K562 (cell line): Measurements from ENCODE around the gene DGKE. TPM values are rescaled to one million over a fixed set of nuclear protein-coding genes. Genes with fewer than 3 reads are reported as not detected.
A peak's percentile ranks its signal among the peaks of the same experiment; 100 is the strongest.

Experiments
- ERF ChIP-seq: fragments of 450-650 bp; formaldehyde crosslinking; IDR thresholded peaks from 2 replicates; pipeline ENCODE4 v1.4.0; 2020; ENCODE audit warnings: mild to moderate bottlenecking, mixed read lengths
- RAD51 ChIP-seq: fragments of 450-650 bp; IDR thresholded peaks from 2 replicates; pipeline ENCODE4 v1.7.1; 2016; ENCODE audit warnings: low read depth, mild to moderate bottlenecking, borderline replicate concordance
- ZNF253 ChIP-seq: fragments of 250-450 bp; sonication (Bioruptor Pico); conservative IDR thresholded peaks from 2 replicates; pipeline ENCODE4 v1.6.1; 2021; ENCODE audit warnings: mild to moderate bottlenecking
- polyA plus RNA-seq, 8 experiments: library from polyadenylated mRNA; depleted of rRNA in 4 of 8; stranded (reverse) in 5 of 8; unstranded in 3 of 8; fragments of >200 nt; fragmentation: Nextera tagmentation in 2 of 8; fragmentation: Illumina TruSeq in 1 of 8; extraction: Ambion mirVana in 2 of 8; extraction: Trizol in 1 of 8; gene quantifications; 2 replicates each; pipeline versions ENCODE4 v1.2.1 to v1.2.3, GENCODE V29; 2011 to 2014; ENCODE audit warnings: inconsistent platforms in 1 of 8, missing spikeins in 1 of 8
- total RNA-seq, 7 experiments: library from RNA; depleted of rRNA in 6 of 7; stranded (reverse); fragments of >200 nt in 6 of 7; fragmentation: Illumina TruSeq in 2 of 7; extraction: Trizol in 2 of 7; gene quantifications; 2 replicates each; pipeline versions ENCODE4 v1.2.1 to v1.2.3, GENCODE V29; 2011 to 2021; ENCODE audit warnings: low replicate concordance in 1 of 7
- TF ChIP-seq, protein P1 (sequence below): fragments of 250-450 bp; sonication (Bioruptor Pico); IDR thresholded peaks from 2 replicates; pipeline ENCODE4 v1.5.0; 2021
- TF ChIP-seq, protein P2 (sequence below), 2 experiments: fragments of 450-650 bp; IDR thresholded peaks; 2 replicates each; pipeline ENCODE4 v1.6.1; 2016
- TF ChIP-seq, protein P3 (sequence below): fragments of 450-650 bp; IDR thresholded peaks from 2 replicates; pipeline ENCODE4 v1.6.1; 2016; ENCODE audit warnings: mild to moderate bottlenecking, moderate library complexity
- TF ChIP-seq, protein P4 (sequence below), 2 experiments: IDR thresholded peaks; 2 replicates each; pipeline ENCODE4 v1.6.1; 2012; ENCODE audit warnings: improper control_type of control experiment in 2 of 2, low read depth in 2 of 2, low read length in 2 of 2, borderline replicate concordance in 1 of 2

DGKE gene
- total and polyA plus RNA-seq, 9 of the 15 experiments (the other 6 are each of a cell fraction or from before 2014, with no cell fraction given) = 1.3 to 9.9 (median 5.9) TPM

DNA sequence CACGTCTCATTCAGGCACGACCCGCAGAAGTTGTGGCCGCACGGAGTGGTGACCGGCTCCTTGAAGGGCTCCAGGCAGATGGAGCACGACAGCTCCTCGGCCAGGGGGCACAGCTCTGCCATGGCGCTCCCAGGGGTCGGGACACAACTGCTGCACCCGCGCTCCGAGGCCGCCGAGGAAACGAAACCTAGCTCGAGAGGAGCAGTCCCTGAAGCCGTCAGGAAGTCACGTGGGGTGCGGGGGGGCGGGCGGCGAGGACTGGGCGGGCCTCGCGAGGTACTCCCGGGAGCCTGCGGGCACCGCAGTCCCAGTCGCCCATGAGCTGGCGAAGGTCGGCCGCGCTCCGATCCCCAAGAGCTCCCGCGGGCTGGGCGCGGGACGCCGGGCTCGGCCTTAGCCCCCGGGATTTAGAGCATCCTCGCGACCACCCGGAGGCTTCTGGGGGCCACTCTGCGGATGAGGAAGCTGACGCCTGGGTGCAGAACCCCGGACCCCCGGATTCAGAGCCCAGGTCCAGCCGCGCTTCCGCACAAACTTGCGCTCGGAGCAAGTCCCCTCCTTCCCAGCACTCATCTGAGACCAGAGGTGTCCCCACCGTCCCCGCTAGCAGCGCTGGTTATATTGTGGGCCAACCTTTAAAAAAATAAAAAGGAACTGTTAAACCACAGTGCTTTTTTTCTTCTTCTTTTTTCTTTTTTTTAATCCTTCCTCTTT lies 80.1 kb downstream of the DGKE start, which contains the start of gene TRIM25 (continued):
- TF ChIP-seq, protein P1, sequence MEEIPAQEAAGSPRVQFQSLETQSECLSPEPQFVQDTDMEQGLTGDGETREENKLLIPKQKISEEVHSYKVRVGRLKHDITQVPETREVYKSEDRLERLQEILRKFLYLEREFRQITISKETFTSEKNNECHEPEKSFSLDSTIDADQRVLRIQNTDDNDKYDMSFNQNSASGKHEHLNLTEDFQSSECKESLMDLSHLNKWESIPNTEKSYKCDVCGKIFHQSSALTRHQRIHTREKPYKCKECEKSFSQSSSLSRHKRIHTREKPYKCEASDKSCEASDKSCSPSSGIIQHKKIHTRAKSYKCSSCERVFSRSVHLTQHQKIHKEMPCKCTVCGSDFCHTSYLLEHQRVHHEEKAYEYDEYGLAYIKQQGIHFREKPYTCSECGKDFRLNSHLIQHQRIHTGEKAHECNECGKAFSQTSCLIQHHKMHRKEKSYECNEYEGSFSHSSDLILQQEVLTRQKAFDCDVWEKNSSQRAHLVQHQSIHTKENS = no peak
- TF ChIP-seq, protein P2, sequence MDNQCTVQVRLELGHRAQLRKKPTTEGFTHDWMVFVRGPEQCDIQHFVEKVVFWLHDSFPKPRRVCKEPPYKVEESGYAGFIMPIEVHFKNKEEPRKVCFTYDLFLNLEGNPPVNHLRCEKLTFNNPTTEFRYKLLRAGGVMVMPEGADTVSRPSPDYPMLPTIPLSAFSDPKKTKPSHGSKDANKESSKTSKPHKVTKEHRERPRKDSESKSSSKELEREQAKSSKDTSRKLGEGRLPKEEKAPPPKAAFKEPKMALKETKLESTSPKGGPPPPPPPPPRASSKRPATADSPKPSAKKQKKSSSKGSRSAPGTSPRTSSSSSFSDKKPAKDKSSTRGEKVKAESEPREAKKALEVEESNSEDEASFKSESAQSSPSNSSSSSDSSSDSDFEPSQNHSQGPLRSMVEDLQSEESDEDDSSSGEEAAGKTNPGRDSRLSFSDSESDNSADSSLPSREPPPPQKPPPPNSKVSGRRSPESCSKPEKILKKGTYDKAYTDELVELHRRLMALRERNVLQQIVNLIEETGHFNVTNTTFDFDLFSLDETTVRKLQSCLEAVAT (IDR thresholded peaks at IDR 0.05) = peak in 1 of 2 experiments; percentile 11; a peak in 1 of 4 replicates
- TF ChIP-seq, protein P3, sequence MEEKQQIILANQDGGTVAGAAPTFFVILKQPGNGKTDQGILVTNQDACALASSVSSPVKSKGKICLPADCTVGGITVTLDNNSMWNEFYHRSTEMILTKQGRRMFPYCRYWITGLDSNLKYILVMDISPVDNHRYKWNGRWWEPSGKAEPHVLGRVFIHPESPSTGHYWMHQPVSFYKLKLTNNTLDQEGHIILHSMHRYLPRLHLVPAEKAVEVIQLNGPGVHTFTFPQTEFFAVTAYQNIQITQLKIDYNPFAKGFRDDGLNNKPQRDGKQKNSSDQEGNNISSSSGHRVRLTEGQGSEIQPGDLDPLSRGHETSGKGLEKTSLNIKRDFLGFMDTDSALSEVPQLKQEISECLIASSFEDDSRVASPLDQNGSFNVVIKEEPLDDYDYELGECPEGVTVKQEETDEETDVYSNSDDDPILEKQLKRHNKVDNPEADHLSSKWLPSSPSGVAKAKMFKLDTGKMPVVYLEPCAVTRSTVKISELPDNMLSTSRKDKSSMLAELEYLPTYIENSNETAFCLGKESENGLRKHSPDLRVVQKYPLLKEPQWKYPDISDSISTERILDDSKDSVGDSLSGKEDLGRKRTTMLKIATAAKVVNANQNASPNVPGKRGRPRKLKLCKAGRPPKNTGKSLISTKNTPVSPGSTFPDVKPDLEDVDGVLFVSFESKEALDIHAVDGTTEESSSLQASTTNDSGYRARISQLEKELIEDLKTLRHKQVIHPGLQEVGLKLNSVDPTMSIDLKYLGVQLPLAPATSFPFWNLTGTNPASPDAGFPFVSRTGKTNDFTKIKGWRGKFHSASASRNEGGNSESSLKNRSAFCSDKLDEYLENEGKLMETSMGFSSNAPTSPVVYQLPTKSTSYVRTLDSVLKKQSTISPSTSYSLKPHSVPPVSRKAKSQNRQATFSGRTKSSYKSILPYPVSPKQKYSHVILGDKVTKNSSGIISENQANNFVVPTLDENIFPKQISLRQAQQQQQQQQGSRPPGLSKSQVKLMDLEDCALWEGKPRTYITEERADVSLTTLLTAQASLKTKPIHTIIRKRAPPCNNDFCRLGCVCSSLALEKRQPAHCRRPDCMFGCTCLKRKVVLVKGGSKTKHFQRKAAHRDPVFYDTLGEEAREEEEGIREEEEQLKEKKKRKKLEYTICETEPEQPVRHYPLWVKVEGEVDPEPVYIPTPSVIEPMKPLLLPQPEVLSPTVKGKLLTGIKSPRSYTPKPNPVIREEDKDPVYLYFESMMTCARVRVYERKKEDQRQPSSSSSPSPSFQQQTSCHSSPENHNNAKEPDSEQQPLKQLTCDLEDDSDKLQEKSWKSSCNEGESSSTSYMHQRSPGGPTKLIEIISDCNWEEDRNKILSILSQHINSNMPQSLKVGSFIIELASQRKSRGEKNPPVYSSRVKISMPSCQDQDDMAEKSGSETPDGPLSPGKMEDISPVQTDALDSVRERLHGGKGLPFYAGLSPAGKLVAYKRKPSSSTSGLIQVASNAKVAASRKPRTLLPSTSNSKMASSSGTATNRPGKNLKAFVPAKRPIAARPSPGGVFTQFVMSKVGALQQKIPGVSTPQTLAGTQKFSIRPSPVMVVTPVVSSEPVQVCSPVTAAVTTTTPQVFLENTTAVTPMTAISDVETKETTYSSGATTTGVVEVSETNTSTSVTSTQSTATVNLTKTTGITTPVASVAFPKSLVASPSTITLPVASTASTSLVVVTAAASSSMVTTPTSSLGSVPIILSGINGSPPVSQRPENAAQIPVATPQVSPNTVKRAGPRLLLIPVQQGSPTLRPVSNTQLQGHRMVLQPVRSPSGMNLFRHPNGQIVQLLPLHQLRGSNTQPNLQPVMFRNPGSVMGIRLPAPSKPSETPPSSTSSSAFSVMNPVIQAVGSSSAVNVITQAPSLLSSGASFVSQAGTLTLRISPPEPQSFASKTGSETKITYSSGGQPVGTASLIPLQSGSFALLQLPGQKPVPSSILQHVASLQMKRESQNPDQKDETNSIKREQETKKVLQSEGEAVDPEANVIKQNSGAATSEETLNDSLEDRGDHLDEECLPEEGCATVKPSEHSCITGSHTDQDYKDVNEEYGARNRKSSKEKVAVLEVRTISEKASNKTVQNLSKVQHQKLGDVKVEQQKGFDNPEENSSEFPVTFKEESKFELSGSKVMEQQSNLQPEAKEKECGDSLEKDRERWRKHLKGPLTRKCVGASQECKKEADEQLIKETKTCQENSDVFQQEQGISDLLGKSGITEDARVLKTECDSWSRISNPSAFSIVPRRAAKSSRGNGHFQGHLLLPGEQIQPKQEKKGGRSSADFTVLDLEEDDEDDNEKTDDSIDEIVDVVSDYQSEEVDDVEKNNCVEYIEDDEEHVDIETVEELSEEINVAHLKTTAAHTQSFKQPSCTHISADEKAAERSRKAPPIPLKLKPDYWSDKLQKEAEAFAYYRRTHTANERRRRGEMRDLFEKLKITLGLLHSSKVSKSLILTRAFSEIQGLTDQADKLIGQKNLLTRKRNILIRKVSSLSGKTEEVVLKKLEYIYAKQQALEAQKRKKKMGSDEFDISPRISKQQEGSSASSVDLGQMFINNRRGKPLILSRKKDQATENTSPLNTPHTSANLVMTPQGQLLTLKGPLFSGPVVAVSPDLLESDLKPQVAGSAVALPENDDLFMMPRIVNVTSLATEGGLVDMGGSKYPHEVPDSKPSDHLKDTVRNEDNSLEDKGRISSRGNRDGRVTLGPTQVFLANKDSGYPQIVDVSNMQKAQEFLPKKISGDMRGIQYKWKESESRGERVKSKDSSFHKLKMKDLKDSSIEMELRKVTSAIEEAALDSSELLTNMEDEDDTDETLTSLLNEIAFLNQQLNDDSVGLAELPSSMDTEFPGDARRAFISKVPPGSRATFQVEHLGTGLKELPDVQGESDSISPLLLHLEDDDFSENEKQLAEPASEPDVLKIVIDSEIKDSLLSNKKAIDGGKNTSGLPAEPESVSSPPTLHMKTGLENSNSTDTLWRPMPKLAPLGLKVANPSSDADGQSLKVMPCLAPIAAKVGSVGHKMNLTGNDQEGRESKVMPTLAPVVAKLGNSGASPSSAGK = peak; percentile 19; the same call in 1 of the 2 replicates
- TF ChIP-seq ZNF253 (CRISPR knock-in tag) = no peak
- TF ChIP-seq, protein P4, sequence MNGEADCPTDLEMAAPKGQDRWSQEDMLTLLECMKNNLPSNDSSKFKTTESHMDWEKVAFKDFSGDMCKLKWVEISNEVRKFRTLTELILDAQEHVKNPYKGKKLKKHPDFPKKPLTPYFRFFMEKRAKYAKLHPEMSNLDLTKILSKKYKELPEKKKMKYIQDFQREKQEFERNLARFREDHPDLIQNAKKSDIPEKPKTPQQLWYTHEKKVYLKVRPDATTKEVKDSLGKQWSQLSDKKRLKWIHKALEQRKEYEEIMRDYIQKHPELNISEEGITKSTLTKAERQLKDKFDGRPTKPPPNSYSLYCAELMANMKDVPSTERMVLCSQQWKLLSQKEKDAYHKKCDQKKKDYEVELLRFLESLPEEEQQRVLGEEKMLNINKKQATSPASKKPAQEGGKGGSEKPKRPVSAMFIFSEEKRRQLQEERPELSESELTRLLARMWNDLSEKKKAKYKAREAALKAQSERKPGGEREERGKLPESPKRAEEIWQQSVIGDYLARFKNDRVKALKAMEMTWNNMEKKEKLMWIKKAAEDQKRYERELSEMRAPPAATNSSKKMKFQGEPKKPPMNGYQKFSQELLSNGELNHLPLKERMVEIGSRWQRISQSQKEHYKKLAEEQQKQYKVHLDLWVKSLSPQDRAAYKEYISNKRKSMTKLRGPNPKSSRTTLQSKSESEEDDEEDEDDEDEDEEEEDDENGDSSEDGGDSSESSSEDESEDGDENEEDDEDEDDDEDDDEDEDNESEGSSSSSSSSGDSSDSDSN (IDR thresholded peaks at IDR 0.05; ENCODE audit: borderline replicate concordance in 1 of 2, low read depth in 2 of 2, low read length in 2 of 2) = peak in 1 of 2 experiments; percentile 78; a peak in 1 of 4 replicates
- TF ChIP-seq ERF = no peak
- peak; percentile 94 for TF ChIP-seq RAD51
